ENCODE measurements around the gene SNTG2.

SNTG2 gene

DNA sequence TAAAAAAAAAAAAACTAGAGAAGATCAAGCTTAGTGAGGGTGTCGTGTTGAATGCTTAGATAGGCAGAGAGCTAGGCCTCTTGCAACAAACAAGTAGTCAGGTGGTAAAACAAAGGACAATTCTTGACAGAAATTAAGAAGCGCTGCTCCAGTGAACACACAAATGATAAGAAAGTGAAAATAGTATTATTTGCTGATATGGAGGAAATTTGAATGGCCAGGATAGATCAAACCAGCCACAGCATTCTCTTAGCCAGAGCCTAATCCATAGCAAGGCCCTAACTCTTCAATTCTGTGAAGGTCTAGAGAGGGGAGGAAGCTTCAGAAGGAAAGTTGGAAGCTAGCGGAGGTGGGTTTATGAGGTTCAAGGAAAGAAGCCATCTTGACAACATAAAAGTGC lies 121.0 kb downstream of the SNTG2 start:
- H3K27ac ChIP-seq (replicated peaks; ENCODE audit: low read length), result no peak overlapping the region
- no peaks in the 10 kb centered on the region for H3K79me1 ChIP-seq (ENCODE audit: low read depth, low read length)
- H3K27me3 ChIP-seq (ENCODE audit: control insufficient read depth in 3 of 3, insufficient read depth in 3 of 3, low read depth in 1 of 3, low read length in 3 of 3), result no peaks in the 10 kb centered on the region
- no peaks in the 10 kb centered on the region for H3K36me3 ChIP-seq (replicated peaks in 1 of 2; ENCODE audit: control insufficient read depth in 2 of 2, insufficient read depth in 2 of 2, low read length in 2 of 2)
- H4K91ac ChIP-seq (ENCODE audit: low read depth, low read length, poor library complexity), result no peak overlapping the region
- no peak overlapping the region for H2BK120ac ChIP-seq (ENCODE audit: low read depth, low read length)
- H2BK15ac ChIP-seq (ENCODE audit: low read length), result no peak overlapping the region
- no peak overlapping the region for H4K8ac ChIP-seq (ENCODE audit: low read depth, low read length)
- no peak overlapping the region for H3K9ac ChIP-seq (ENCODE audit: low read depth, low read length, poor library complexity)
- no peak overlapping the region for H3K4me2 ChIP-seq (ENCODE audit: insufficient read depth, low read length, poor library complexity, severe bottlenecking)
- no peak overlapping the region for H2BK12ac ChIP-seq (ENCODE audit: low read length)
- no peak overlapping the region for H2AFZ ChIP-seq (ENCODE audit: low read length)
- H3K4me3 ChIP-seq (ENCODE audit: low read length in 2 of 2), result no peak overlapping the region
- H3K4me1 ChIP-seq (ENCODE audit: control insufficient read depth in 2 of 2, insufficient read depth in 1 of 2, low read depth in 1 of 2, low read length in 2 of 2), result peaks cover 0 to 4% of the 10 kb centered on the region in 2 donors
- no CpG with 5 or more reads among the region's 3 CpGs for WGBS, 2 donors (ENCODE audit: extremely low coverage in 2 of 2, insufficient read length in 2 of 2, insufficient replicate concordance in 1 of 2)
- no peaks in the 10 kb centered on the region for H3K9me3 ChIP-seq (replicated peaks in 1 of 2; ENCODE audit: control insufficient read depth in 2 of 2, insufficient read depth in 1 of 2, low read depth in 1 of 2, low read length in 2 of 2)
- no peak overlapping the region for H3K14ac ChIP-seq (ENCODE audit: low read length)
- H3K23ac ChIP-seq (ENCODE audit: low read depth, low read length, poor library complexity), result no peak overlapping the region
- no peak for DNase-seq (ENCODE audit: low spot score)
- no peak overlapping the region for H3K4ac ChIP-seq (ENCODE audit: low read length)
- H2AK5ac ChIP-seq (ENCODE audit: low read depth, low read length), result no peak overlapping the region
- no peak overlapping the region for H3K18ac ChIP-seq (ENCODE audit: low read length)
- H2BK5ac ChIP-seq (ENCODE audit: low read length), result no peak overlapping the region

DNA sequence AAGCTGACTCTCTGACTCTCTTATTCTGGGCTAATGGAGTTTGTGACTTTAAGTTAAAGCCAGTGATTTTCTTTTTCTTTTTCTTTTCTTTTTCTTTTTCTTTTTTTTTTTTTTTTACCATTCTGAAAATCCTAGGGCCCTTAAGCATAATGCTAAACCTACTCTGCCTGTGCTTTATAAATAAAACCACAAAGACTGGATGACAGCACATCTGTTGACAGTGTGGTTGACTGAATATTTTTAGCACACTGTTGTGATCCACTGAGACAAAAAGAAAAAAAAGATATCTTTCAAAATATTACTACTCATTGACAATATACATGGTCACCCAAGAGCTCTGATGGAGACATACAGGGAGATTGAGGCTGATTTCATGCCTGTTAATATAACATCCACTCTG lies 121.6 kb downstream of the SNTG2 start:
- Histone ChIP-seq H4K8ac (ENCODE audit: low read depth, low read length) (no peak overlapping the region), H4K91ac (ENCODE audit: low read depth, low read length, poor library complexity) (no peak overlapping the region), H3K9me3 (replicated peaks in 1 of 2; ENCODE audit: control insufficient read depth in 2 of 2, insufficient read depth in 1 of 2, low read depth in 1 of 2, low read length in 2 of 2) (no peaks in the 10 kb centered on the region), H2AK5ac (ENCODE audit: low read depth, low read length) (no peak overlapping the region), H3K4me3 (ENCODE audit: low read length in 2 of 2) (no peak overlapping the region), H3K79me1 (ENCODE audit: low read depth, low read length) (no peaks in the 10 kb centered on the region), H3K14ac (ENCODE audit: low read length) (no peak overlapping the region), H3K4me1 (ENCODE audit: control insufficient read depth in 2 of 2, insufficient read depth in 1 of 2, low read depth in 1 of 2, low read length in 2 of 2) (peaks cover 0 to 4% of the 10 kb centered on the region in 2 donors), H3K18ac (ENCODE audit: low read length) (no peak overlapping the region), H3K36me3 (replicated peaks in 1 of 2; ENCODE audit: control insufficient read depth in 2 of 2, insufficient read depth in 2 of 2, low read length in 2 of 2) (no peaks in the 10 kb centered on the region), H2BK120ac (ENCODE audit: low read depth, low read length) (no peak overlapping the region), H2BK12ac (ENCODE audit: low read length) (no peak overlapping the region), H2BK5ac (ENCODE audit: low read length) (no peak overlapping the region), H3K4me2 (ENCODE audit: insufficient read depth, low read length, poor library complexity, severe bottlenecking) (no peak overlapping the region), H2AFZ (ENCODE audit: low read length) (no peak overlapping the region), H3K27me3 (ENCODE audit: control insufficient read depth in 3 of 3, insufficient read depth in 3 of 3, low read depth in 1 of 3, low read length in 3 of 3) (no peaks in the 10 kb centered on the region), H3K27ac (replicated peaks; ENCODE audit: low read length) (no peak overlapping the region), H3K23ac (ENCODE audit: low read depth, low read length, poor library complexity) (no peak overlapping the region), H3K9ac (ENCODE audit: low read depth, low read length, poor library complexity) (no peak overlapping the region), H2BK15ac (ENCODE audit: low read length) (no peak overlapping the region), H3K4ac (ENCODE audit: low read length) (no peak overlapping the region)
- DNase-seq (ENCODE audit: low spot score), result no peak

DNA sequence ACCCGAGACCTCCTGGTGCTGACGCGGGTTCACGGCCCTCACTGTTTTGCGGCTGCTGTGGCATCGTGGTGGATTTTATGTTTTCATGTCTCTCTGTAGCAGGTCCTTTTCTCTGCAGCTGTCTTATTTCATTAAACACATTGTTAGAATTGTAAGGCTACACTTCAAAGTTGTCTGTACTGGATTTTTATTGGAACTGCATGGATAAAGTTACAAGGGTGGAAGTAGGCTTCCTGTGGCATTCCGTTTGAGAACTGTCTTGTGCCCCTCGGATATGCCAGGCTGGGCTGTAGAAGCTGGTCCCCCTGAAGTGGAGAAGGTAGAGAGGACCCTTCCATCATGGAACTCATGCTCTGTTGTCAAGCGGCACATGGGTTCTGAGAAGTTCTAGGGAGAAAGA lies 127.3 kb downstream of the SNTG2 start:
- H4K91ac ChIP-seq (ENCODE audit: low read depth, low read length, poor library complexity), result no peak overlapping the region
- H3K27me3 ChIP-seq (ENCODE audit: control insufficient read depth in 3 of 3, insufficient read depth in 3 of 3, low read depth in 1 of 3, low read length in 3 of 3), result no peaks in the 10 kb centered on the region
- H3K79me1 ChIP-seq (ENCODE audit: low read depth, low read length), result no peaks in the 10 kb centered on the region
- H2AFZ ChIP-seq (ENCODE audit: low read length), result no peak overlapping the region
- H2BK5ac ChIP-seq (ENCODE audit: low read length), result no peak overlapping the region
- no peak overlapping the region for H3K23ac ChIP-seq (ENCODE audit: low read depth, low read length, poor library complexity)
- H2BK12ac ChIP-seq (ENCODE audit: low read length), result no peak overlapping the region
- no peak overlapping the region for H3K27ac ChIP-seq (replicated peaks; ENCODE audit: low read length)
- no peak overlapping the region for H3K14ac ChIP-seq (ENCODE audit: low read length)
- no peak overlapping the region for H3K18ac ChIP-seq (ENCODE audit: low read length)
- DNase-seq (ENCODE audit: low spot score), result no peak
- WGBS, 2 donors (ENCODE audit: extremely low coverage in 2 of 2, insufficient read length in 2 of 2, insufficient replicate concordance in 1 of 2), result no CpG with 5 or more reads among the region's 9 CpGs
- H3K4me1 ChIP-seq (ENCODE audit: control insufficient read depth in 2 of 2, insufficient read depth in 1 of 2, low read depth in 1 of 2, low read length in 2 of 2), result peaks cover 0 to 16% of the 10 kb centered on the region in 2 donors
- H2AK5ac ChIP-seq (ENCODE audit: low read depth, low read length), result no peak overlapping the region
- H3K9ac ChIP-seq (ENCODE audit: low read depth, low read length, poor library complexity), result no peak overlapping the region
- no peaks in the 10 kb centered on the region for H3K9me3 ChIP-seq (replicated peaks in 1 of 2; ENCODE audit: control insufficient read depth in 2 of 2, insufficient read depth in 1 of 2, low read depth in 1 of 2, low read length in 2 of 2)
- no peak overlapping the region for H2BK120ac ChIP-seq (ENCODE audit: low read depth, low read length)
- no peaks in the 10 kb centered on the region for H3K36me3 ChIP-seq (replicated peaks in 1 of 2; ENCODE audit: control insufficient read depth in 2 of 2, insufficient read depth in 2 of 2, low read length in 2 of 2)
- no peak overlapping the region for H4K8ac ChIP-seq (ENCODE audit: low read depth, low read length)
- H3K4ac ChIP-seq (ENCODE audit: low read length), result no peak overlapping the region
- H3K4me2 ChIP-seq (ENCODE audit: insufficient read depth, low read length, poor library complexity, severe bottlenecking), result no peak overlapping the region
- no peak overlapping the region for H2BK15ac ChIP-seq (ENCODE audit: low read length)
- H3K4me3 ChIP-seq (ENCODE audit: low read length in 2 of 2), result no peak overlapping the region

GRCh38 chr2:1078326-1078725 lies 127.7 kb downstream of the SNTG2 start:
- Histone ChIP-seq H2BK15ac (ENCODE audit: low read length) (no peak overlapping the region), H3K27ac (replicated peaks; ENCODE audit: low read length) (no peak overlapping the region), H2BK5ac (ENCODE audit: low read length) (no peak overlapping the region), H3K9me3 (replicated peaks in 1 of 2; ENCODE audit: control insufficient read depth in 2 of 2, insufficient read depth in 1 of 2, low read depth in 1 of 2, low read length in 2 of 2) (no peaks in the 10 kb centered on the region), H3K4me1 (ENCODE audit: control insufficient read depth in 2 of 2, insufficient read depth in 1 of 2, low read depth in 1 of 2, low read length in 2 of 2) (peaks cover 0 to 16% of the 10 kb centered on the region in 2 donors), H3K18ac (ENCODE audit: low read length) (peak overlapping the region; percentile 25), H3K79me1 (ENCODE audit: low read depth, low read length) (no peaks in the 10 kb centered on the region), H2BK120ac (ENCODE audit: low read depth, low read length) (no peak overlapping the region), H2AK5ac (ENCODE audit: low read depth, low read length) (no peak overlapping the region), H3K4me2 (ENCODE audit: insufficient read depth, low read length, poor library complexity, severe bottlenecking) (no peak overlapping the region), H3K4me3 (ENCODE audit: low read length in 2 of 2) (no peak overlapping the region), H3K14ac (ENCODE audit: low read length) (no peak overlapping the region), H3K9ac (ENCODE audit: low read depth, low read length, poor library complexity) (no peak overlapping the region), H3K4ac (ENCODE audit: low read length) (no peak overlapping the region), H2BK12ac (ENCODE audit: low read length) (no peak overlapping the region), H3K36me3 (replicated peaks in 1 of 2; ENCODE audit: control insufficient read depth in 2 of 2, insufficient read depth in 2 of 2, low read length in 2 of 2) (no peaks in the 10 kb centered on the region), H4K8ac (ENCODE audit: low read depth, low read length) (no peak overlapping the region), H3K27me3 (ENCODE audit: control insufficient read depth in 3 of 3, insufficient read depth in 3 of 3, low read depth in 1 of 3, low read length in 3 of 3) (no peaks in the 10 kb centered on the region), H2AFZ (ENCODE audit: low read length) (no peak overlapping the region), H4K91ac (ENCODE audit: low read depth, low read length, poor library complexity) (no peak overlapping the region), H3K23ac (ENCODE audit: low read depth, low read length, poor library complexity) (no peak overlapping the region)
- DNase-seq (ENCODE audit: low spot score), result no peak
- no CpG with 5 or more reads among the region's 10 CpGs for WGBS, 2 donors (ENCODE audit: extremely low coverage in 2 of 2, insufficient read length in 2 of 2, insufficient replicate concordance in 1 of 2)
